WTC11 (cell line): ENCODE data around the gene FSD1L.

Experiments
- CREB1 ChIP-seq: sonication (generic); formaldehyde crosslinking; IDR thresholded peaks from 2 replicates; pipeline ENCODE4 v1.8.0; 2023; ENCODE audit warnings: mild to moderate bottlenecking, missing genetic modification reagents
- JUN ChIP-seq: sonication (generic); formaldehyde crosslinking; IDR thresholded peaks from 2 replicates; pipeline ENCODE4 v1.8.0; 2023; ENCODE audit warnings: mild to moderate bottlenecking, missing genetic modification reagents
- MYBL2 ChIP-seq: sonication (generic); formaldehyde crosslinking; IDR thresholded peaks from 2 replicates; pipeline ENCODE4 v1.8.1; 2023; ENCODE audit warnings: mild to moderate bottlenecking, moderate library complexity, missing genetic modification reagents
- NFYB ChIP-seq: sonication (generic); formaldehyde crosslinking; conservative IDR thresholded peaks from 2 replicates; pipeline ENCODE4 v1.8.0; 2022; ENCODE audit warnings: low read depth, missing genetic modification reagents
- NR3C1 ChIP-seq: sonication (generic); formaldehyde crosslinking; conservative IDR thresholded peaks from 2 replicates; pipeline ENCODE4 v1.8.1; 2023; ENCODE audit warnings: low read depth, mild to moderate bottlenecking, missing genetic modification reagents
- SP1 ChIP-seq: sonication (generic); formaldehyde crosslinking; conservative IDR thresholded peaks from 2 replicates; pipeline ENCODE4 v1.8.1; 2022; ENCODE audit warnings: missing genetic modification reagents
- TCF7 ChIP-seq: sonication (generic); formaldehyde crosslinking; IDR thresholded peaks from 2 replicates; pipeline ENCODE4 v1.8.0; 2022; ENCODE audit warnings: mild to moderate bottlenecking, low read depth, missing genetic modification reagents, moderate library complexity
- TP53 ChIP-seq: sonication (generic); formaldehyde crosslinking; IDR thresholded peaks from 2 replicates; pipeline ENCODE4 v1.8.1; 2023; ENCODE audit warnings: mild to moderate bottlenecking, missing genetic modification reagents
- ZNF219 ChIP-seq: sonication (generic); formaldehyde crosslinking; IDR thresholded peaks from 2 replicates; pipeline ENCODE4 v1.8.0; 2023; ENCODE audit warnings: missing genetic modification reagents, mild to moderate bottlenecking, borderline replicate concordance
- TF ChIP-seq, protein P1 (sequence below): fragments of 200-600 bp; IDR thresholded peaks from 2 replicates; pipeline ENCODE4 v1.8.0; 2022; ENCODE audit warnings: antibody characterized with exemption
- TF ChIP-seq, protein P2 (sequence below): sonication (generic); formaldehyde crosslinking; IDR thresholded peaks from 2 replicates; pipeline ENCODE4 v1.8.1; 2023; ENCODE audit warnings: mild to moderate bottlenecking, missing genetic modification reagents, moderate library complexity
- TF ChIP-seq, protein P3 (sequence below): sonication (generic); formaldehyde crosslinking; conservative IDR thresholded peaks from 2 replicates; pipeline ENCODE4 v1.8.1; 2022; ENCODE audit warnings: mild to moderate bottlenecking, missing genetic modification reagents
- TF ChIP-seq, protein P4 (sequence below): sonication (generic); formaldehyde crosslinking; IDR thresholded peaks from 2 replicates; pipeline ENCODE4 v1.8.1; 2022; ENCODE audit warnings: low read depth, mild to moderate bottlenecking, moderate library complexity, missing genetic modification reagents, borderline replicate concordance
- TF ChIP-seq, protein P5 (sequence below): sonication (generic); formaldehyde crosslinking; IDR thresholded peaks from 2 replicates; pipeline ENCODE4 v1.8.0; 2022; ENCODE audit warnings: mild to moderate bottlenecking, missing genetic modification reagents

DNA sequence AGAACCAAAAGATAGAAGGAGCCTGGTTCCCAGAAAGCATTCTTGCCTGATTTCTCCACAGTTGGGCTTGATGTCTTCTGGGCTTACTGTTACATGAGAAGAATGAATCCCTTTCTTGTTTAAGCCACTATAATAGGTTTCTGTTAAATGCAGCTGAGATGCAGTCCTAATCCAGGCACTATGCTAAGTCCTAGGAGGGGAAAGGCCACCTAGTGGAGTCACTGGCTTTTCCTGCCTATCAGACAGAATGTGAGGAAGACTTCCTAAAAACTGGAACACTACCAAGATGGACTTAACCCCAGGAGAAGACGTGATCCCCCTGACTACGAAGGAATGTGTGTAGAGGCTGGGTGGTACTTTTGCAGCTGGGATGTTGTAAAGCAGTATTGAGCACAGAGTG lies 34.3 kb upstream of the FSD1L start:
- TF ChIP-seq, protein P1, sequence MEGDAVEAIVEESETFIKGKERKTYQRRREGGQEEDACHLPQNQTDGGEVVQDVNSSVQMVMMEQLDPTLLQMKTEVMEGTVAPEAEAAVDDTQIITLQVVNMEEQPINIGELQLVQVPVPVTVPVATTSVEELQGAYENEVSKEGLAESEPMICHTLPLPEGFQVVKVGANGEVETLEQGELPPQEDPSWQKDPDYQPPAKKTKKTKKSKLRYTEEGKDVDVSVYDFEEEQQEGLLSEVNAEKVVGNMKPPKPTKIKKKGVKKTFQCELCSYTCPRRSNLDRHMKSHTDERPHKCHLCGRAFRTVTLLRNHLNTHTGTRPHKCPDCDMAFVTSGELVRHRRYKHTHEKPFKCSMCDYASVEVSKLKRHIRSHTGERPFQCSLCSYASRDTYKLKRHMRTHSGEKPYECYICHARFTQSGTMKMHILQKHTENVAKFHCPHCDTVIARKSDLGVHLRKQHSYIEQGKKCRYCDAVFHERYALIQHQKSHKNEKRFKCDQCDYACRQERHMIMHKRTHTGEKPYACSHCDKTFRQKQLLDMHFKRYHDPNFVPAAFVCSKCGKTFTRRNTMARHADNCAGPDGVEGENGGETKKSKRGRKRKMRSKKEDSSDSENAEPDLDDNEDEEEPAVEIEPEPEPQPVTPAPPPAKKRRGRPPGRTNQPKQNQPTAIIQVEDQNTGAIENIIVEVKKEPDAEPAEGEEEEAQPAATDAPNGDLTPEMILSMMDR: no peak
- TF ChIP-seq SP1 (CRISPR knock-in tag) (no peak), NFYB (CRISPR knock-in tag) (no peak), MYBL2 (CRISPR knock-in tag) (no peak), CREB1 (CRISPR knock-in tag) (no peak), JUN (CRISPR knock-in tag) (no peak), TP53 (CRISPR knock-in tag) (no peak), NR3C1 (CRISPR knock-in tag) (no peak), TCF7 (CRISPR knock-in tag) (no peak), ZNF219 (CRISPR knock-in tag) (no peak)
- TF ChIP-seq, protein P2, sequence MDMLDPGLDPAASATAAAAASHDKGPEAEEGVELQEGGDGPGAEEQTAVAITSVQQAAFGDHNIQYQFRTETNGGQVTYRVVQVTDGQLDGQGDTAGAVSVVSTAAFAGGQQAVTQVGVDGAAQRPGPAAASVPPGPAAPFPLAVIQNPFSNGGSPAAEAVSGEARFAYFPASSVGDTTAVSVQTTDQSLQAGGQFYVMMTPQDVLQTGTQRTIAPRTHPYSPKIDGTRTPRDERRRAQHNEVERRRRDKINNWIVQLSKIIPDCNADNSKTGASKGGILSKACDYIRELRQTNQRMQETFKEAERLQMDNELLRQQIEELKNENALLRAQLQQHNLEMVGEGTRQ: no peak
- TF ChIP-seq, protein P3, sequence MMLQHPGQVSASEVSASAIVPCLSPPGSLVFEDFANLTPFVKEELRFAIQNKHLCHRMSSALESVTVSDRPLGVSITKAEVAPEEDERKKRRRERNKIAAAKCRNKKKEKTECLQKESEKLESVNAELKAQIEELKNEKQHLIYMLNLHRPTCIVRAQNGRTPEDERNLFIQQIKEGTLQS: no peak
- TF ChIP-seq, protein P4, sequence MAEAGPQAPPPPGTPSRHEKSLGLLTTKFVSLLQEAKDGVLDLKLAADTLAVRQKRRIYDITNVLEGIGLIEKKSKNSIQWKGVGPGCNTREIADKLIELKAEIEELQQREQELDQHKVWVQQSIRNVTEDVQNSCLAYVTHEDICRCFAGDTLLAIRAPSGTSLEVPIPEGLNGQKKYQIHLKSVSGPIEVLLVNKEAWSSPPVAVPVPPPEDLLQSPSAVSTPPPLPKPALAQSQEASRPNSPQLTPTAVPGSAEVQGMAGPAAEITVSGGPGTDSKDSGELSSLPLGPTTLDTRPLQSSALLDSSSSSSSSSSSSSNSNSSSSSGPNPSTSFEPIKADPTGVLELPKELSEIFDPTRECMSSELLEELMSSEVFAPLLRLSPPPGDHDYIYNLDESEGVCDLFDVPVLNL (CRISPR knock-in tag): no peak
- TF ChIP-seq, protein P5, sequence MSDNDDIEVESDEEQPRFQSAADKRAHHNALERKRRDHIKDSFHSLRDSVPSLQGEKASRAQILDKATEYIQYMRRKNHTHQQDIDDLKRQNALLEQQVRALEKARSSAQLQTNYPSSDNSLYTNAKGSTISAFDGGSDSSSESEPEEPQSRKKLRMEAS: no peak
